Fibroblast of upper back skin (primary cell): ENCODE data around the gene TRMO.

Experiments used
- DNase-seq: peaks from one replicate; pipeline ENCODE4 v3.0.0-alpha.2; 2013

The TRMO gene

DNA sequence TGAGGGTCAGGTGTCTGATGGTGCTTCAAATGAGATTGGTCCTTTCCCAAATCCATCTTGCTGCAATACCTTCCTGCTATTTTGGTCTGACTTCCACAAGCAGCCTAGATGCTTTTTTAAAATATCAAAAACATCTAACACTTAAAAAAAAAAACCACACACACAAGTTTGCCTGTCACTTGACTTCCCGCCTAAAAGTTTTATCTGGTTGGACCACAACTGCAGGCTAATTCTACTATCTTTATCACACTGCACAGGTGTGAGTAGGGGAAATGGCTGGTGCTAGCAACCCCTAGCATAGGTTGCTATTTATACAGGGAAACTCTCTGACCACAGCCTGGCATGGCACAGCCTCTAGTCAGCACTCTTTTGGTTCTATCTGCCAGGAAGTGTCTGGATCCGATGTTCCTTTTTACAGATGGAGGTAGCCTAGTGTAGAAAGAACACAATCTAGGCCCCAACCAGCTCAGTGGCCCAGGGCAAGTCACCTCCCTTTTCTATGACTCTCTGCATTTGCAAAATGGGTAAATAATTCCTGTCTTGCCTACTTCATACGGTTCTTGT lies 15.9 kb upstream of the TRMO start, which contains the start of gene HEMGN:
Gene HEMGN, minus strand, starts transcription at position 92 of the 564 bp plus-strand sequence. Its CDS starts 36 bp downstream, at position 56.
- DNase-seq, result no peak

DNA sequence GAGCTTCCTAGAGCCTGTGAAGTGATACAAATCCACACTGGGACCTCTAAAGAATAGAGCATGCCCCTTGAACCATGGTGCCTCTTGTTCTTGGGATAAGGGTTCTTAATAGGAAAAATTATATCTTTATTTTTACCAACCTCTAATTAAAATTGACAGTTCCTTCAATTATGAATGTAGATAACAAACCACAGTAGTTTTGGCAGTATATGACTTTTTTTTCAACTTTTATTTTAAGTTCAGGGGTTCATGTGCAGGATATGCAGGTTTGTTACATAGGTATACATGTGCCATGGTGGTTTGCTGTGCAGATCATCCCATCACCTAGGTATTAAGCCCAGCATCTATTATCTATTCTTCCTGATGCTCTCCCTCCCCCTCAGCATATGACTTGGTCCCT lies 14.7 kb upstream of the TRMO start:
- DNase-seq, result no peak

DNA sequence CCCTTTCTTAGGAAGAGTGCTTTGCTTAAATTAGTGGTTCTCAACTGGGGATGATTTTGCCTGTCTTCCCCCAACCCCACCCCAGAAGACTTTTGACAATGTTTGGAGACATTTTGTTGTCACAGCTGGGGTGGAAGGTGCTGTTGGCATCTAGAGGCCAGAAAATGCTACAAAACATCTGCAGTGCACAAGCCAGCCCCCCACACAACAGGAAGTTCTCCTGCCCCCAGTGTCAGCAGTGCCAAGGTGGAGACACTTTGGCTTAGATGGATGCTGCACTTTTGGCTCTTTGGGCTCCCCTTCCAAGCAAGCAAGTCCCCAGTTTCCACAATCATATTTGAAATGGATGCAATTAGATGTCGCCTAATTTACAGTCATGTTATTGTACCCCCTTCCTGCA lies 13.0 kb upstream of the TRMO start:
- no peak for DNase-seq

DNA sequence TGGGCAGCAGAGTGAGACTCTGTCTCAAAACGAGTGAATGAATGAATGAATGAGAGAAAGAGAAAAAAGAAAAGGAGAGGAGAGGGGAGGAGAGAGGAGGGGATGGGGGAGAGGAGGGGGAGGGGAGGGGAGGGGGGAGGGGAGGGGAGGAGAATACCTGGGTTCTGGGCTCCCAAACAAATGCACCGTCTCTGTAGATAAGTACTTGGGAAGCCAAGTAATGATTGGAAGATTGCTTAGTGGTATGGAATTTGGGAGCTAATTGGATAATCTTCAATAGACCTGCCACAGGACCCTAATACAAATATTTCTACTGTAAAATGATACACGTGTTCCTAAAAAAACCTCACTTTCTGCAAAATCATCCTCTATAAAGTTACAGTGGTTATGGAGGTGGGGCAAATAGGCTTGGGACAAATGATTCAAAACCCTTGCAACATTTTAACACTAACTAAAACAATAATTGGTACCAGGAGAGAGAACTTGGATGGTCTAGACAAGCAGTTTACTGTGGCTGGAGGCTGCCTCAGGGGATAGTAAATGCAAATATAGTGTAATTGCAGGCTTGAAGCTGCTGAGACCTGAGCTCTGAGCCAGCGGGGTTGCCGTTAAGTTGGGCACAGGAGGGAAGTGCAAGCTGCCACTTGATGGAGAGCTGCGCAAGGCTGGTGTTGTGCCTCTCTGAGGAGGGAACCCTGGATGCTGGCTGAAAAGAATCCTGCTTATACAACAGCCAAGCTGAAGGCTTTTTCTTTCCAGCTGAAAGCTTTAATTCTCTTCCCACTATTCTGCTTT lies 12.2 kb upstream of the TRMO start:
- no peak for DNase-seq

DNA sequence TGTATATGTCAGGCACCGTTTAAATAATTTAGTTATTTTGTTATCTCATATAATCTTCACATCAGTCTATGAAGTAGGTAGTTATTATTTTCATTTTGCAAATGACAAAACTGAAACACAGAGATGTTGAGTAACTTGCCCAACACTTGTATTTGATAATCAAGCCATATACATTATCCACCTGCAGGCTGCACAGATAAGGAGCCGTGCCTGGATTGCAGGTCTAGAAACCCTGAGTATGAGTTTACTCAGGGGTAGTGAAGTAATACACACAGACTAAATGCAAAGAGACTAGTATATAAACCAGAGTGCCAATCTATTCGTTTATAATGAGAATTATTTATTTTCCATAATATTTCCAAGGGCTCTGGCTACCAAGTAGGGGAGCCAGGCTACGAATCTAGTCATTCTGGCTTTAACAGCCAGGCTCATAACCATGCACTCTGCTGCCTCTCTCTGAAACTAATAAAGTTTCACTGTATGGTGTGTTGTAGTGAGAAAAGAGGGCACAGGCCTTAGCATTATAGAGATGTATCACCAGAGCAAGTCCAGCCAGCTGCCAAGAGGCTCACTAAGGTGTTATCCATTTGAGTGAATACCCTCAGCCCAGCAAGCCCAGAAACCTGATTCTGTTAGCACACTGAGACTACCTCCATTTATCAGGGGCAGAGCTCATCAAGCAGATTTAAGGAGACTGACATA lies 11.1 kb upstream of the TRMO start:
- DNase-seq, result no peak

DNA sequence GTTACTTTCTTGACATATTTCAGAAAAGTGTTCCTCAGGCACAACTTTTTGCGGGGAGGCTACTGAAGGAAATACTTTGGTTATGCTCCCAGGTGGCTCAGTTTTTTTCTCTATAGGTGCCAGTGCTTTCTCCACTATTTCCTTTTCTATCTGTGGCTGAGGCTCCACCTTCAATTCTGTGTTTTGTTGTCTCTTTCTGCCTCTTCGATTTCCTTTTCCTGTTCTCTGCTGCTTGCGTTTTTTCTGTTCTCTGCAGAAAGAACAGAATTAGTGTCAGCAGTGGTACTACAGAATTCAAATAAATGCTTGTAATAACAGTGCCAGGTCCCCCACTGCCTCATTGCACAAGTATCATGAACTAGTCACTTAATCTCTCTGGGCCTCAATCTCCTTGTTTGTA lies 8.7 kb upstream of the TRMO start:
- DNase-seq, result no peak

DNA sequence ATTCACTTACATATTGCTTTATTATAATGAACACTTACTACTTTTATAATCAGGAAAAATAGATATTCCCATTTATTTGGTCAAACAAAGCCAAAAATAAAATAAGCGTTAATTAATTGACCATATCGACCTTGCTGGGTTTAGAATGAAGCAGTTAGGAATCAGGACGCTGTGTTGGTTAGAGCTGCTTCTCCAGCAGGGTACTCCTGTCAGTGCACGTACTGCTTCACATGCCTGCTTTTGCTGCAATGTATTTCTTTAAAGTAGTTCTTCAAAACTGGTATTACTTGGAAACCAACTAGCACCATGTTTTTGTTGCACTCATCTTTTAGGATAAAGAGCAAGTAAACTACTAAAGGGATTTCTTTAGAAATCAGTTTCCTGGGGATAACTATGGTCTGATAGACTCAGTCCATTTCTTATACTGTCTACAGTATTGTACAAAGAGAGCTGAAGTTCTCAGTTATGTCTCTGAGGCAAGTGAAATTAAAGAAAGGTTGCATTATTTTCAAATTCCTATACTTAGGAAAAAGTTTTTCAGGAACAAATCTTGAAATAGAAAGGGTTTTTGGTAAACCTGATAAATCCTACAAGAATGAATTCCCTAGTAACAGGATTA lies 6.8 kb upstream of the TRMO start:
- no peak for DNase-seq

DNA sequence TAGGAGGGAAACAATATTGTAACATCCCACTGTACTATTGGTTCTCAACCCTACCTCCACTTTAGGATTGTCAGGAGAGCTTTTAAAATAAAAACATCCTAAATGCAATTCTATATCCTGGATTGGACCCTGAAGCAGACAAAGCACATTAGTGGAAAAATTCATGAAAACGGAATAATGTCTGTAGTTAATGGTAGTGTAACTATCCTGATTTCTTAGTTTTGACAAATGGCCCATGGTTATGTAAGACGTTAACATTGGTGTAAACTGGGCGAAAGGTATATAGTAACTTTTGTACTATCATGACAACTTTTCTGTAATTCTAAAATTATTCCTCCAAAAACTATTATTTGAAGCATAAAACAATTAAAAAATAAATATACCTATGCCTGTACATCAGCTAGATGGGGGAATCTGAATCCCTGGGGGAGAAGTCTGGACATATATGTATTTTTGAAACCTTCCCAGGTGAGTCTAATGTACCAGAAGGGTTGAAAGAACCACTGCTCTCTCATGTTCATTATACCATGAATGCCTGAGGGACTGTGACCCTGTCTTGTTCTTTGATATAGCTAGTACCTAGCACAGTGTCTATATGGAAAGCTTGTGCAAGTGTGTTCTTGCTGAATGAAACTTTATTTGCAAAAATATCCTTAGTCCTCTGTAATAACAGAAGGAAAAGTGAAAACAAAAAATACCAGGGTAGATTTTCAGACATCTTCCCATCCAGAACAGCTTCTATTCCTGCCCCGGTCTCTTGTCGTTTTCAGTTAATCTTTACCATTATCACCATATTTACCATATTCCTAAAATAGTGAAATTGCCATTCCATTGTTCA lies 3.4 kb upstream of the TRMO start:
- DNase-seq, result no peak

DNA sequence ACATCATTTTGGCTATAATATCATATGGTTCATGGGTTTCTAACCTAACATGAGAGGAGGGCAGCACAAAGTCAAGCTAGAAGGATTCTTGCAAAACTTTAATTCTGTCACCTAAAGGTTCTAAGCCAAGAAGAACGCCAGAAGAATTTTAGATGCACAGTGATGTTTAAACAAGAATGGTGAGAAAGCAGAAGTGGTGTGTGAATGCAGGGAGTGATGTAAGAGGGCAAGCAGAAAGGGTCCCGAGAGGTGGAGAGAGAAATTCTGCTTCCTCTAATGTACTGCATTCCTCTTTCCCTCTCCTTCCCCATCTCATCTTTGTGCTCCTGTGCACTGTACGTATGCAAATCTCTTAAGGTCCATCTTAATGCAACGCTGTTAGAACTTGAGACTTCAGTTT lies 2.1 kb upstream of the TRMO start:
- no peak for DNase-seq

DNA sequence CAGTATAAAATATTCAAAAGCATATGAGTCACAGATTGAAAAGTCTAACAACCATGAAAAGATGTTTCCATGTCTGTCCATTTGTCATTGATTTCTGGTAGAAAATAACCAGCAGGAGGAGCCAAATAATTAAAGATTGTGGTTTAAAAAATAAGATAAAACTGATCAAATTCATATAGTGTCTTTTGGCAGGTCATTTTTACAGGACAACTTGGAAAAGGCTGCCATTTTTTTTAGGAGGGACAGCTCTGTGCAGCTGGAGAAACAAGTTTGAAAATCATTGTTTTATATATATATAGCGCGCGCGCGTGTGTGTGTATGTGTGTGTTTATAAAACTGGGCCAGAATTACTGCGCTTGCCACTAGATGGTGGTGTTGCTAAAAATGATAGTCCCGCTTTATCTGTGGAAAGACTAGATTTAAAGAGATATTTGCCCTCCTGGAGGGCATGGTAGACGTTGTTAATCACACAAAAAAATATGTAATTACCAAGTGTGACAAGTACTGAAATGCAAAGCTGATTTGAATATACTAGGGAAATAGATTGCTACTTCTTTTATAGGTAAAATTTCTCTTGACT lies 1.3 kb upstream of the TRMO start:
- peak; percentile 74 for DNase-seq

DNA sequence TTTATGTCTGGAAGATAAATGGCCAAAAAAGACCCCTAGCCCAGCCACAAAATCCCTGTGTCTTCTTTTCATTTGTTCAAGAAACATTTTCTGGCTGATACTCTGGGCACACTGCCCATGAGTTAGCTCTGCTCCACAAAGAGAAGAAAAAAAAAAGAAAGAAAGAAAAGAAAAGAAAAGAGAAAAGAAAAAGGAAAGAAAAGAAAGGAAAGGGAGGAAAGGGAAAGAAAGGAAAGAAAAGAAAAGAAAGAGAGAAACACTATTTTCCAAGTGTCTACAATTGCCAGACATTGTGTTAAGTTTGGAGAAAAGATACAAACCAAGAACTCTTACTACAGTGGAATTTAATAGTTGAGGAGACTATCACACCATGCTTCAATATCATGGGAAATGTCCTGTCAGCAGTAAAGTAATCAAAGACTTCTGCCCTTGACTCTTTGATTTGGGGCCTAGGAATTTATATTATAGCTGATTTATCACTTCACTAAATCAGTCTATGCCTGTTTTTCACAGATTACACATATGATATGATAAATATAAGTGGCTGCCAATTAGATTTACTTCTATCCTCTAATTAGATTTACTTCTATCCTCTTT lies 3.0 kb downstream of the TRMO start:
- DNase-seq, result no peak

DNA sequence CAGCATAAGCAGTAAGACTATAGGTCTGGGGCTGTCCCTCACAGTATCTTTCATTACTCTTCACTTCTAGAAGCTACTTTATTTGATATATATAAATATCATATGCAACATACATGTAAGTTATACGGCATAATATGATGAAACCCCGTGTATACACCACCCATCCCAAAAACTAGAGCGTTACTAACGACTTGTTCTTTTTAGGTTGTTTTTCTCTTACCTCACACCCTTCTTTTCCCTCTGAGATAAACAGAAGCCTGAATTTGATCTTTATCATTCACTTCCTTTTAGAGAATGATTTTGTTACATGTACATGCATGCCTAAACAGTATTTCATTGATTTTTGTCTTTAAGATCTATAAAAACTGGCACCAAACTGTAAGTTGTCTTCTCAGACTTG lies 3.7 kb downstream of the TRMO start:
- no peak for DNase-seq

DNA sequence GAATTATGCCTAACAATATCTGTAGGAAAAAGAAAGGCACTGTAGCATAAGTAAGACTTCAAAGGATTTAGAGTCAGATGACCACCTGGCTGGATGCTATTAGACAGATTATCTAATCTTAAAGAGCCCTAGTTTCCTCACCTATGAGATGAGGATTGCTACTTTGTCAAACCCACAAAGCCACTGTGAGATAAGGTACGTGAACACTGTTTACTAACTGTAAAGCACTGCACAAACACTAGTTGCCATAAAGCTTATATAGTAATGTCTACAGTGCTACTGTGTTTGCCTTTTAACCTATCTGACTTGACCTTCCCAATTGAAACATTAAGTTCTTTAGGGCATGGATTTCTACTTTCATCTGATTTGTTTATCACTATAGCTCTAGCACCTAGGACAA lies 10.3 kb downstream of the TRMO start:
- DNase-seq, result no peak

DNA sequence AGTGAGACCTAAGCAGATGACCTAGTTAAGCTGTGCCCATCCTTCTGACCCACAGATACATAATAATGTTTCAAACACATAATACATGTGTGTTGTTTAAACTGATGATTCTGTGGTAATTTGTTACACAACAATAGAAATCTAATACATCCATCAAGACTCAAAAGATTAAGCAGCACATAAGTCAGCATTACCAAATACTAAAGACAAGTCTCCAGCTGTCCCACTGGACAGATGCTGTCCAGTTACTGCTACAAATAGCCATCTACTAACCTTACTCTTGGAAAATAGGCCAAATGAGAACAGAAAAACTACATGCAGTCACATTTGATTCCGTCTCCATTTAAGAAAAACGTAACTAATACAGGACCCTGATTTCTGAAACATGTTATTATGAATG lies 10.8 kb downstream of the TRMO start:
- DNase-seq, result no peak

DNA sequence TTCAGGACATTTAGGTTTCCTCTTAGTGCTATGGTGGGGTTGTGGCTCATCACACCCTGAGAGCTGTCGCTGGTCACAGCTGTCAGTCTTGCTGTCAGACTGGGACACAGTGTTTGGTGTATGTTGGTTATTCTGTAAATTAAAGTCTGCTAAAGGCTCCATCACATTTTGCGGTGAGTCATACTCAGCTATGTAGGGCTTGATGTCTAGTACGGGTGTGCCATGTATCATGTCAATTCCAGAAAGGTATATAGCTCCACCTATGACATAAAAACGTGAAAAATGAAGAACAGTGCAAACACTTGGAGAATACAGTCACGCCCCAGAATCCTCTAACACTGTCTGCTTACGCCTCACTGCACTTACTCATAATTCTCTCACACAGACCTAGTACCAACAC lies 11.9 kb downstream of the TRMO start:
- no peak for DNase-seq

DNA sequence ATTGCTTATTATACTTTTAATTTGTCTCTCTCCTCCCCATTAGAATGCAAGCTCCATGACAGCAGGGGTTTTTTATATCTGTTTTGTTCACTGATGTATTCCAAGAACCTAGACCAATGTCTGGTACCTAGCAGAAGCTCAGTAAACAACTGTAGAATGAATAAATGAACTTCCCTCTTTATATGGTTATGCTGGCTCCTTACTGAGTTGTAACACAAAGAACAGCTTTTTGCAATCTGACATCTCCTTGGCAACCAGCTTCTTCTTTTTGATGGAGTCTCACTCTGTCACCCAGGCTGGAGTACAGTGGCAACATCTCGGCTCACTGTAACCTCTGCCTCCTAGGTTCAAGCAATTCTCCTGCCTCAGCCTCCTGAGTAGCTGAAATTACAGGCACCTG lies 13.6 kb downstream of the TRMO start:
- no peak for DNase-seq

DNA sequence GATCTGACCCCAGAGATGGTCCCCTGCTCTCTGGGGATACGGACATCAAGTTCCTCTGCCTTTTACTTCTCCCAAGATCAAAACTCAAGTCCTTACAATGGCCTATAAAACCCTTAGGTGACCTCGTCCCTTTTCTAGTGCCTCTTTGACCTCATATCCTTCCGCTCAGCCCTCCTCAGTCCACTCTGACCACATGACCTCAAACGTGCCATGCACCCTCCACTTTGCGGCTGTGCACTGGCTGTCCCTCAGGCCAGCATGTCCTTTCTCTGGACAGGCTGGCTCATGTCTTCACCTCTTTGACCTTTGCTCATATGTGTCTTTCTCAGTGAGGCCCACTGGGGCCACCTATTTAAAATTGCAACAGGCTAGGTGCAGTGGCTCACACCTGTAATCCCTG lies 14.7 kb downstream of the TRMO start:
- no peak for DNase-seq

DNA sequence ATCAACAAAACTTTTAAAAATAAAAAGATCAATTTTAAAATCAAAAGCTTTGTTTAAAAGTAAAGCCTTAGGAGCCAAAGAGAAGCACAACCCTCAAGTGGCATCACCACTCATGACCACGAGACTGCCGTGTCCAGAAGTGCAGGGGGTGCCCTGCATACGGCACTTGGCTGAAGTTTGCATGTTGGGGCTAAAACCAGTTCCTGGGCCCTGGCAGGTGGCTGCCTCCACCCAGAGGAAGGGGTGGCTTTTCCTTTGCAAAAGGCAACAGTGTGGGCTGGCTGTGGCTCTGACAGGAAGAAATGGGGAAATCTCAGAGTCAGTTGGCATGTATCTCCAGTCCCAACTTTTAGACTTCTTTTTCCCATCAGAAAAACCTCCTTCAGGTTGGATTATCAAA lies 15.3 kb downstream of the TRMO start:
- no peak for DNase-seq

DNA sequence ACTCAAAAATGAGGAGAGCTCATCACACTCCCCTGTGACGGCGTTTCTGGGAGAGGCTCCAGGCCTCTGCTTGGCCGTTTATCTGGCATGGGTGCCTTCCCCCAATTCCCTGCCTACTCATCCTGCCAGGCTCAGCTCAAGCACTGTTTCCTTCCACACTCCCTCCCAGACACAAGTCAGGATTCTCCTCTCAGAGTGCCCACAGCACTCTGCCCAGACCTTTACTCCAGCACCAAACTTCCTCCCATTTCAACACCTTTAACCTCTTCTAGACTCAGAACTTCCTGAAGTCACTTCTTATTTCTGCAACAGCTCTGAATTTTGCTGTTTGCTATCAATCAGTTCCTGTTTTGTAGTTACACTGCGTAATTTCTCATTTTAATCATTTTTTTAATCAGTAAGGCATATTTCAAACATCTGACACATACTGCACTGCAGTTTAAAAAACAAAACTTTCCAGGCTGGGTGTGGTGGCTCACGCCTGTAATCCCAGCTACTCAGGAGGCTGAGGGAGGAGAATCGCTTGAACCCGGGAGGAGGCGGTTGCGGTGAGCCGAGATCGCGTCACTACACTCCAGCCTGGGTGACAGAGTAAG lies 16.0 kb downstream of the TRMO start:
- DNase-seq, result no peak

DNA sequence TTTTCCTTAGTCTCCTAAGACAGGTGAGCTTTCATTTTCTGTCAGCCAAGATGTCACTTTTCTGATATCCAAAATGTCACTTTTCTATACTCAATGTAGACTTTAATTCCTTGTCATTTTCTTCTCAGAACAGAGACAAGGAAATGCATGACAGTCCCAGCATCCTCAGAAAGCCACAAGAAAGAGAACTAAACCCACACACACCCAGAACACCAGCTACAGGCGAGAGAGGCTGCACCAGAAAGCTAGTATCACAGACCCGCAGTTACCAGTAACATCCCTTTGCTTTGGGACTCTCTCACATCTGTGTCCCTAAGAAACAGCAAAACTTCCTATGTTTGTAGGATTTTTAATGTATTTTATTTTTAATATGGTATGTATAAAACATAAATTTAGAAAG lies 17.1 kb downstream of the TRMO start:
- DNase-seq, result no peak

DNA sequence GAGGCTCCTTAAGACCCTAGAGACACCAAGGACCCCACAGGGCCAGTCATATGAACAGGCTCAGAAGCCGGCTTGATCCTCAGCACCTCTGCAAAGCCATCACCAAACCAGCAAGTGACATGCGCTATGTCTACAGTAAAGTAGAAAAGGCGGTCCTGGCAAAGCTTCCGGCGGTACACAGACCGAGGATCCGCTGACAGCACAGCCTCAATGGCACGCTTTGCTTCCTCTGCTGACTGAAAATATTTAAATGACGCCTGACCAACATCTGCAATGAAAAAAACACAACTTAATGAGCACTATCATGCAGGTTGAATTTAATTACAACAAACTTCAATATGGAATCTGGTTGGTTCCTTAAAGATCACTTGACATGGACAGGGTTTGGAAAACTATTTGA lies 17.6 kb downstream of the TRMO start:
- DNase-seq, result no peak

DNA sequence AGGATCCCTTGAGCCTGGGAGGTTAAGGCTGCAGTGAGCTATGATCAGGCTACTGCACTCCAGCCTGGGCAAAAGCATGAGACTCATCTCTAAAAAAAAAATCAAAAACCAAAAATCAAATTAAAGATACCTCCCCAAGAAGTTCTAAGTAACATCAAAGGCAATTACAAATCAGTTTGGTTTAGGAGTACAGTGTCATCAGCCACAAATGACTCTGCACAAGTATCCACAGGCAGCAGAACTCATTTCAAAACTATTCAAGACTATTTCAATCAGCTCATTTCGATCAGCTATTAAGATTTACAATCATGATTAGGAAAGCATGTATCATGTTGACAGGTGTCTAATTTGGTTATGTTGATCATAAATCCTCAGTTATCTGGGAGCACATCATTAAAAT lies 19.1 kb downstream of the TRMO start:
- DNase-seq, result no peak
